SH-SY5Y (cell line): Measurements from ENCODE around the gene GPR22.

Source experiments
- GATA2 ChIP-seq: IDR thresholded peaks from 2 replicates; pipeline ENCODE4 v1.6.1; 2011; ENCODE audit warnings: mild to moderate bottlenecking, low read depth, low read length
- GATA3 ChIP-seq: IDR thresholded peaks from 2 replicates; pipeline ENCODE4 v1.6.1; 2011; ENCODE audit warnings: low read depth, mild to moderate bottlenecking, low read length, moderate library complexity

GRCh38 chr7:107502154-107502553 is 32.3 kb downstream of the GPR22 start:
- TF ChIP-seq GATA2 (no peak), GATA3 (no peak)
